Measurements from ENCODE around the gene OGFR. TPM values are rescaled to one million over a fixed set of nuclear protein-coding genes. Genes with fewer than 3 reads are reported as not detected.

Gene OGFR
- total RNA-seq, 2 donors from 2014 or later: 50.6 to 57.4 TPM

GRCh38 chr20:62816884-62817873 lies 12.5 kb downstream of the OGFR start, which contains the start of gene COL9A3:
COL9A3 (plus strand) TSS chr20:62817050; CDS start chr20:62817065, 15 bp downstream.
- peaks cover 24 to 45% of the 10 kb centered on the region in 2 donors for H3K4me1 ChIP-seq (ENCODE audit: control insufficient read depth in 1 of 2, low read depth in 2 of 2)
- peaks cover 8% of the 10 kb centered on the region for H3K36me3 ChIP-seq
- no peaks in the 10 kb centered on the region for H3K27me3 ChIP-seq (replicated peaks; ENCODE audit: insufficient read depth)
- H3K27ac ChIP-seq: no peak within 1 kb of the TSS
- DNase-seq (ENCODE audit: low spot score) (no peak), ATAC-seq (ENCODE audit: insufficient number of reproducible peaks, low FRiP score, low read depth) (no peak)
- no peak for TF ChIP-seq CTCF (IDR thresholded peaks at IDR 0.05)
- peak within 1 kb of the TSS; percentile 57 for H3K4me3 ChIP-seq
- H3K9me3 ChIP-seq: no peaks in the 10 kb centered on the region

- H3K4me1 ChIP-seq (ENCODE audit: control insufficient read depth in 1 of 2, low read depth in 2 of 2): peaks cover 24 to 45% of the 10 kb centered on the region in 2 donors
- DNase-seq (ENCODE audit: low spot score): no peak
- no peak for ATAC-seq (ENCODE audit: insufficient number of reproducible peaks, low FRiP score, low read depth)
- H3K4me3 ChIP-seq: no peak overlapping the region
- TF ChIP-seq CTCF (IDR thresholded peaks at IDR 0.05): no peak
- H3K9me3 ChIP-seq: no peaks in the 10 kb centered on the region
- H3K27ac ChIP-seq: no peak overlapping the region
- no peaks in the 10 kb centered on the region for H3K27me3 ChIP-seq (replicated peaks; ENCODE audit: insufficient read depth)
- no peaks in the 10 kb centered on the region for H3K36me3 ChIP-seq
Observed at GRCh38 chr20:62817975-62818591, 13.4 kb downstream of the OGFR start.

GRCh38 chr20:62818592-62819493 lies 14.2 kb downstream of the OGFR start:
- H3K36me3 ChIP-seq: no peaks in the 10 kb centered on the region
- H3K27me3 ChIP-seq (replicated peaks; ENCODE audit: insufficient read depth): no peaks in the 10 kb centered on the region
- no peak overlapping the region for H3K27ac ChIP-seq
- ATAC-seq (ENCODE audit: insufficient number of reproducible peaks, low FRiP score, low read depth) (no peak), DNase-seq (ENCODE audit: low spot score) (no peak)
- H3K4me1 ChIP-seq (ENCODE audit: control insufficient read depth in 1 of 2, low read depth in 2 of 2): peaks cover 24 to 45% of the 10 kb centered on the region in 2 donors
- H3K9me3 ChIP-seq: no peaks in the 10 kb centered on the region
- TF ChIP-seq CTCF (IDR thresholded peaks at IDR 0.05): no peak
- H3K4me3 ChIP-seq: no peak overlapping the region

- no peak overlapping the region for H3K4me3 ChIP-seq
- no peaks in the 10 kb centered on the region for H3K36me3 ChIP-seq
- no peak for ATAC-seq (ENCODE audit: insufficient number of reproducible peaks, low FRiP score, low read depth)
- no peak for TF ChIP-seq CTCF (IDR thresholded peaks at IDR 0.05)
- no peaks in the 10 kb centered on the region for H3K9me3 ChIP-seq
- H3K27me3 ChIP-seq (replicated peaks; ENCODE audit: insufficient read depth): no peaks in the 10 kb centered on the region
- no peak overlapping the region for H3K27ac ChIP-seq
- DNase-seq (ENCODE audit: low spot score): no peak
- peaks cover 26 to 45% of the 10 kb centered on the region in 2 donors for H3K4me1 ChIP-seq (ENCODE audit: control insufficient read depth in 1 of 2, low read depth in 2 of 2)
Observed at GRCh38 chr20:62819494-62820174, 15.0 kb downstream of the OGFR start.
